NCI-H2107 (cell line): Measurements from ENCODE around the gene NLRC3.
"Not testable (repeated sequence)": the region's sequence is repeated elsewhere in the genome, so short reads cannot be mapped to it uniquely, and the experiment has no call there.

Experiments
- DNase-seq: peaks from one replicate; lab custom pipeline; 2025; lab: John Stamatoyannopoulos, UW

NLRC3 gene, protein sequence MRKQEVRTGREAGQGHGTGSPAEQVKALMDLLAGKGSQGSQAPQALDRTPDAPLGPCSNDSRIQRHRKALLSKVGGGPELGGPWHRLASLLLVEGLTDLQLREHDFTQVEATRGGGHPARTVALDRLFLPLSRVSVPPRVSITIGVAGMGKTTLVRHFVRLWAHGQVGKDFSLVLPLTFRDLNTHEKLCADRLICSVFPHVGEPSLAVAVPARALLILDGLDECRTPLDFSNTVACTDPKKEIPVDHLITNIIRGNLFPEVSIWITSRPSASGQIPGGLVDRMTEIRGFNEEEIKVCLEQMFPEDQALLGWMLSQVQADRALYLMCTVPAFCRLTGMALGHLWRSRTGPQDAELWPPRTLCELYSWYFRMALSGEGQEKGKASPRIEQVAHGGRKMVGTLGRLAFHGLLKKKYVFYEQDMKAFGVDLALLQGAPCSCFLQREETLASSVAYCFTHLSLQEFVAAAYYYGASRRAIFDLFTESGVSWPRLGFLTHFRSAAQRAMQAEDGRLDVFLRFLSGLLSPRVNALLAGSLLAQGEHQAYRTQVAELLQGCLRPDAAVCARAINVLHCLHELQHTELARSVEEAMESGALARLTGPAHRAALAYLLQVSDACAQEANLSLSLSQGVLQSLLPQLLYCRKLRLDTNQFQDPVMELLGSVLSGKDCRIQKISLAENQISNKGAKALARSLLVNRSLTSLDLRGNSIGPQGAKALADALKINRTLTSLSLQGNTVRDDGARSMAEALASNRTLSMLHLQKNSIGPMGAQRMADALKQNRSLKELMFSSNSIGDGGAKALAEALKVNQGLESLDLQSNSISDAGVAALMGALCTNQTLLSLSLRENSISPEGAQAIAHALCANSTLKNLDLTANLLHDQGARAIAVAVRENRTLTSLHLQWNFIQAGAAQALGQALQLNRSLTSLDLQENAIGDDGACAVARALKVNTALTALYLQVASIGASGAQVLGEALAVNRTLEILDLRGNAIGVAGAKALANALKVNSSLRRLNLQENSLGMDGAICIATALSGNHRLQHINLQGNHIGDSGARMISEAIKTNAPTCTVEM

DNA sequence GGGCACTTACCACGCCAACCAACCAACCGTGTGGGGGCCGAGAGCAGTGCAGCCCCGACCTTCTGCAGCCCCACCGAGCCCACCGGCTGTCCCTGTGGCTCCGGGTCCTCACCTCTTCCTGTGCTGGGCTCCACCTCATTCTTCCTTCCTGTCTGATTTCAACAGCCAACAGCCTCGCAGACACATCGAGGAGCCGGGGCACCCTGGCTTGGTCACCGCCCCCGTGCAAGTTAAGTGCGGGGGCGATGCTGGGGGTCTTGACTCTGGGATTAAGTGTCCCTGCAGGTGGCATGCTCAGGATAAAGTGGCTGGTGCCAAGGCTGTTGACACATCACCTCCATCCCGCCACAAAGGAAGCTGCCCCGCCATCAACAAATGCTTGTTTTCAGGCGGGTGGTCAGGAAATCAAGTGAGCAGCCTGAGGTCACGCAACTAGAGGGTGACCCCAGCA lies at the start of gene NLRC3:
TSS of gene NLRC3 (minus strand) at position 102 of the 451 bp plus-strand sequence. CDS start 12,367 bp downstream, outside the sequence.
- DNase-seq, result no peak

DNA sequence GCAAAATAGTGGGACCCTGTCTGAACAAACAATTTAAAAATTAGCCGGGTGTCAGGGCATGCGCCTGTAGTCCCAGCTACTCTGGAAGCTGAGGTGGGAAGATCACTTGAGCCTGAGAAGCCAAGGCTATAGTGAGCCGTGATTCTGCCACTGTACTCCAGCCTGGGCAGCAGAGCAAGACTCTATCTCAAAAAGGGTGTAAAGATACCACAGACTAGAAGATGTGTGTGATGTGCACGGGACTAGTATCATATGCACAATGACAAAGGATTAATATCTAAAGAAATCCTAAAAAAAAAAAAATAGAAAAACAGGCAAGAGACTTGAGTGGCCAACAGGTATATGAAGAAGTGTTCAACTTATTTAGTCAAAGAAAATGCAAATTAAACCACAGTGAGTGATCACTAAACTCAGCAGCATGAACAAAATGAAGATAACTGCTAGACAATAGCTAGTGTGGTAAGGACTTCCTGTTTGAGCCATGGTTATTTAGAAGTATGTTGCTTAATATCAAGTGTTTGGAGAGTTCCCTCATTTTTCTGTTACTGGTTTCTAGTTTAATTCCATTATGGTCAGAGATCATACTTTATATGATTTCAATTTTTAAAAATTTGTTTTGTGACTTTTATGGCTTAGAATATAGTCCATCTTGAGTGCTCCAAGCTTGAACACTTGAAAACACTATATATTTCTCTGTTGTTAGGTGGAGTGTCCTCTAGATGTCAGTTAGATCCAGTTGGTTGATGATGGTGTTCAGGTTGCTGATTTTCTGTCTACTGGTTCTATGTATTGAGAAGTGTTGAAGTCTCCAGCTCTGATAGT lies 48.9 kb upstream of the NLRC3 start:
- DNase-seq, result no peak

DNA sequence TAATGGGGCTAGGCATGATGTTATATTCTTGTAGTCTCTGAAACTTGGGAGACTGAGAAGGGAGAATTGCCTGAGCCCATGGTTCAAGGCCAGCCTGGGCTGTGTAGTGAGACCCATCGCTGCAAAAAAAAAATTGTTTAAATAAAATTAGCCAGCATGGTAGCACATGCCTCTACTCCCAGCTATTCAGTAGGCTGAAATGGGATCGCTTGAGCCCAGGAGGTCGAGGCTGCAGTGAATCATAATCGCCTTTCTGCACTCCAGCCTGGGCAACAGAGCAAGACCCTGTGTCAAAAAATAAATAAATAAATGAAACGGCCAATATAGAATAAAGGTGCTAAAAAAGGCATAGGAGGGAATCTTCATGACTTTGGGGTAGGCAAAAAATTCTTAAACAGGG lies 48.1 kb upstream of the NLRC3 start:
- no peak for DNase-seq

DNA sequence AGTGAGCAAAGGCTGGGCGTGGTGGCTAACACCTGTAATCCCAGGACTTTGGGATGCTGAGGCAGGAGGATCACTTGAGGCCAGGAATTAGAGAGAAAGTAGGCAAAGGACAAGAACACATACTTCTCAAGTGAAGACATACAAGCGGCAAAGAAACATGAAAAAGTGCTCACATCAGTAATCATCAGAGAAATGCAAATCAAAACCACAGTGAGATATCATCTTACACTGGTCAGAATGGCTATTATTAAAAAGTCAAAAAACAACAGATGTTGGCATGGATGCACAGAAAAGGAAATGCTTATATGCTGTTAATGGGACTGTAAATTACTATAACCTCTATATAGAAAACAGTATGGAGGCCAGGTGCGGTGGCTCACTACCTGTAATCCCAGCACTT lies 46.4 kb upstream of the NLRC3 start:
- DNase-seq, result no peak

DNA sequence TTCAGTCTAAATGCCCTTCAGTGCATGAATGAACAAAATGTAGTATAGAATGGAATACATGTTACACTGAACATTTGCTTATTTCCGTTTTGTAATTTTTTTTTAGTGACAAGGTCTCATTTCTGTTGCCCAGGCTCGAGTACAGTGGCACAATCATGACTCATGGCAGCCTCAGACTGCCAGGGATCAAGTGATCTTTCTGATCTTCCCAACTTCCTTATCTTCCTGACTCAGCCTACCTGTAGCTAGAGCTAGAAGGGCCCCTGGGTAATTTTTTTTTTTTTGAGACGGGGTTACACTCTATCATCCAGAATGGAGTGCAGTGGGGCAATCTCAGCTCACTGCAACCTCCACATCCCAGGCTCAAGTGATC lies 41.6 kb upstream of the NLRC3 start:
- no peak for DNase-seq

DNA sequence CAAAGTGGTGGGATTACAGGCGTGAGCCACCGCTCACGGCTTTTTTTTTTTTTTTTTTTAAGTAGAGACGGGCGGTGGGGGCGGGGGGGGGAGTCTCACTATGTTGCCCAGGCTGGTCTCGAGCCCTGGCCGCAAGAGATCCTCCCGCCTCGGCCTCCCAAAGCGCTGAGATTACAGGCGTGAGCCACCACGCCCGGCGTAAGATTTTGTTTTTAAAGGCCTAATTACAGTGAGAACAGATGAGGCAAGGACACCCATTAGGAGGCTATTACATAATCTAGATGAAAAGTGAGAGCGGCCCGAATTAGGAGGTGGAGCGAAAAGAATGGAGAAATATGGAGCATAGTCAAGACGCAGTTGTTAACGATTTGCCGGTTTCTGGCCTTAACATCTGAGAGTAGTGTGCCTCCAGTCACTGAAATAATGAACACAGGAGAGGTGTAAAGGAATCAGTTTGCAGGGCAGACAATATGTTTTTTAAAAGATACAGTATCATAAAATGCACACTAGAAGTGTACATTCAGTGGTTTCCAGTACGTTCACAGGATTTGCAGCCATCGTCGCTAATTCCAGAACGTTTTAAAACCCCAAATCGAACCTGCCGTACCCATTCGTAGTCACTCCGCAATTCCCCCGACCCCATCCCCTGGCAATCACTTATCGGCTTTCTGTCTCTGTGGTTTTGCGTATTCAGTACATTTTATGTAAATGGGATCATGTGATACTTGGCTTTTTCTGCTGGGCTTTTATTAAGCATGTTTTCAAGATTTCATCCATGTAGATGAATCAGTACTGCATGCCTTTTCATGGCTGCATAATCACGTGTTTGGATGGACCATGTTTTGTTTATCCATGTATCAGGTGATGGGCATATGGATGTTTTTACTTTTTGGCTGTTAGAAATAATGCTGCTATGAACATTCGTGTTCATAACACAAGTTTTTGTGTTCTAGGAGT lies 35.6 kb upstream of the NLRC3 start:
- DNase-seq, result no peak

DNA sequence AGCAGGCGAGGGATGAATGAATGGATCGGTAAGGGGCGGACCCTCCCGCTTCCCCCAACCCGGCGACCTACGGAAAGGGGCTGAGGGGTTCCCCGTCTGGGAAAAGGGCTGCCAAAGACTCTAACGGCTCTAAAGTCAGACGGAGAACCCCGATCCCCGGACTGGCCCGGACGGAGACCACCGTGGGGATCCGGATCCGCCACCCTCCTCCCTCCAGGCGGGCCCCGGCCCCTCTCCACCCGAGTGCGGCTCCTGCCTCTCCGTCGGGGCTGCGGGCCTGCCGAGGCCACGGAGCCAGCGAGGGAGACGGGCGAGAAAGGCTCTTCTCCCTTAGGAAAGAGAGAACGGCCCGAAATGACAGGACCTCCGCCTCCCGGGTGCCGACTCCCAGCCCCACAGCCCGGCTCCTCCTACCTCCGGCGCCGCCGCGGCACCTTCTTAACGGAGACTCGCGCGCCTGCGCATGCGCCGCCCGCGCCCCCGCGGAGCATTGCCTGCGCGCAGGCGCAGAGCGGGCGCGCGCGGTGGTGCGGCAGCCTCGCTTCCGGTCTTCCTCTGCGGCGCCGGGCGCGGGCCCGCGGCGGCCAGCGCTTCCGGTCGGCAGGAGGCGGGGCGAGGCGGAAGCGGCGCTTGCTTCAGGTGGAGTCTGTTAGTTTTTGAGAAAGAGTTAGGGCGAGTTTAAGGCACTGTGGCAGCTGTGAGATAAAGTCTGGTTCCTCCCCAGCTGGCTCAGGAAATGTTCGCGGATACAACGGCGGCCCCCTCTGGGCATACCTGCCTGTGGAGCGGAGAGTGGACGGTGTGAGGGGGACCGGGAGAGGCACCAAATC lies 34.2 kb upstream of the NLRC3 start, which contains the start of gene SLX4:
TSS of gene SLX4 (minus strand) at position 461 of the 830 bp plus-strand sequence. CDS start 2,642 bp downstream, outside the sequence.
- peak; percentile 89 for DNase-seq

DNA sequence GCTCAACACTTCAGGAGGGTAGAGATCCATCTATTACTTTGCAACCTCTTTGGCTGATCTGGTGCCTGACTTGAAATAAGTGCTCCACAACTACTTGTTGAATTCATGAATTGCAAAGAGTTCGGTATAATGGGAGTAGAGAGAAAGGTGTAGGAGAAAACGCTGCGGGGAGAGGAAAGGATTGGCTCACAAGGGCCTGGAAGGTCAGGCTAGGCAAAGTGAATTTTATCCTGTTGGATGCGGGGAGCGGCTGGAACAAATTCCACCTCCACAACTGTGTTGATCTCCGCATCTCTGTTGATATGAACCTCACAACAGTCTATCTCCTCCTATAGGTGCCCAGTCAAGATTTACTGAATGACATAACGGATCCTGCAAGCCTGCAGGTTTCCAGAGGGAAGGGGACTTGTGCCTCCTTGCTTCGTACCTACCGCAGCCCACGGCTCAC lies 33.5 kb upstream of the NLRC3 start:
- no peak for DNase-seq

DNA sequence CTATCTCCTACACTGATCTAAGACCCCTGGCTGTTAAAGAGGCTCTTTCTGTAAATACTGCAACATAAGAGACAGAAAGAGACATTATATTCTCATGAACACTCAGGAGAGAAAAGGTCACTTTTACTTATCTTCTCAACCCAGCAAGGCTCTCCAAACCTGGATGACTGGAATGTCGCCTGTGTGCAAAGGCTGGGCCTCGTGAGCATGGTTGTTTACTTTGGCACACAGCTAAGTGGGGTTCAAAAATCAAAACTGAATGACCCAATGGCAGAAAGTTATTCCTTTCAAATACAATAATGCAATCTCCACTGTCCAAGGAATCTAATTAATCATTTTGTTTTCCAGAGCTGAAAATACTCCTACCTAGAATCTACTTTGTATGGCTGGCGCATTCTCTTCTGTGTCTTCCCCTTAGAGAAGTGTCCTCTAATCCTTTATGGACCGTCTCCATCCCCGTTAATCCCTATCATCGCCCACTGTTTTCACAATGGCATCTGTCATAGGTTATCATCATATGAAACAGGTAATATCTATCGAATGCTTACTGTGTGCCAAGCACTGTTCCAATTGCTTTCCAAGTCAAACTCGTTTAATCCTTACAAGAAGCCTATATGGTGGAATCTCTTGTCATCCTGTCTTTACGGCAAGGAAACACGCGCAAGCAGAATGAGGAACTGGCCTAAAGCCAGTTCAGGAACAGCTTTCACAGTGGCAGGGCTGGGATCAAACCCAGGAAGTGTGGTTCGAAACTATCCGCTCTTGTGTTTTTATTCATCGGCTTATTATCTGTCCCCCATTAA lies 32.9 kb upstream of the NLRC3 start:
- no peak for DNase-seq

DNA sequence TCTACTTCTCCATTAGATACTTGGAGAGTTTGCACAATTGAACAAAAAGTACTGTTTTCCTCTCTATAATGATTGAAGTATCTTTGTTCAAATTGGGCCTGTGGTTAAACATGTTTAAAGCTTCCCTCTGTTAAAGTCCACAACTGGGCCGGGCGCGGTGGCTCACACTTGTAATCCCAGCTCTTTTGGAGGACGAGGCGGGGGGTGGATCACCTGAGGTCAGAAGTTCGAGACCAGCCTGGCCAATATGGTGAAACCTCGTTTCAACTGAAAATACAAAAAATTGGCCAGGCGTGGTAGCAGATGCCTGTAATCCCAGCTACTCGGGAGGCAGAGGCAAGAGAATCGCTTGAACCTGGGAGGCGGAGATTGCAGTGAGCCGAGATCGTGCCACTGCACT lies 31.8 kb upstream of the NLRC3 start:
- not testable (repeated sequence) for DNase-seq

DNA sequence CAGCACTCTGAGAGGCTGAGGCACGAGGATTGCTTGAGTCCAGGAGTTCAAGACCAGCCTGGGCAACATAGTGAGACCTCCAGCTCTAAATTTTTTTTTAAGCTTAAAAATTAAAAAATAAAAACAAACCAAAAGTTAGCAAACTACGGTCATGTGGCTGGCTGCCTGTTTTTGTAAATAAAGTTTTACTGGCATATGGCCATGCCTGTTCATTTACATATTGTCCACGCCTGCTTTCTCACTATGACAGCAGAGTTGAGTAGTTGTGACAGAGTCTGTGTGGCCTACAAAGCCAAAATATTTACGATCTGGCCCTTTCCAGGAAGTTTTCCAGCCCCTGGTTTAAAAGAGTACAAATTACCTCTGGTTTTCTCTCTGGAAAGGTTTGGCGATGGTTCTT lies 30.9 kb upstream of the NLRC3 start:
- no peak for DNase-seq

DNA sequence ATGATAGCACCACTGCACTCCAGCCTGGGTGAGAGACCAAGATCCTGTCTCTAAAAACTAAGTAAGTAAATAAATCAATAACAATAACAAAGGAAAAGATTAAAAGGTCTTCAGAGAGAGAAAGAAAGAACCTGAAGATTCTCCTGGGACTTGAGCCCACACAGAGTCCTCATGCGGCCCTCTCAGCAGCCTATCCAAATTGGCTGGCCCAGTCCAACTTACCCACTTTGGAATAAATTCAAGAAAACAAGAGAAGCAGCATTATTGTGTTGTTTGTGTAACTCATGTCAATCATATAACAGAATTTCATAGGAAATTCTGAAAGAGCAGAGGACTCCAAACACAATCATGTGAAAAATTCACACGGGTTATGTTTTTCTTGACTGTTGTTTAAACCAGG lies 30.4 kb upstream of the NLRC3 start:
- DNase-seq, result no peak

DNA sequence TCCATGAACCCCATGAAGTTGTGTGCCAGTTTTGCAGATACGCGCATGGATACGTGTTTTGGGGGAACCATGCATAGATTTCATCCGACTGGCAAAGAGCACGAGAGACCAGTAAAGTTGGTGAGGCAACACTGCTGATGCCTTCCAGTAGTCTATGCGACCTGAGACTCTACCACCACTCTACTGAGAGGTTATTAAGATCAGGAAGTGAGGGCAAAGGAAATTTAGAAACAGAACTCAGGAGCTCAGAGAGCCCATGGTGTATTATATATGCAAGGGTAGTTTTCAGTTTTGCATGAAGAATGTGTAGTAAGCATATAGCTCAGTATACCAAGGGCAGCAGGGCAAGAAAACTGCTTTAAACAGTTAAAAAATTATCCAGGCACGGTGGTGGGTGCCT lies 30.0 kb upstream of the NLRC3 start:
- DNase-seq, result no peak

DNA sequence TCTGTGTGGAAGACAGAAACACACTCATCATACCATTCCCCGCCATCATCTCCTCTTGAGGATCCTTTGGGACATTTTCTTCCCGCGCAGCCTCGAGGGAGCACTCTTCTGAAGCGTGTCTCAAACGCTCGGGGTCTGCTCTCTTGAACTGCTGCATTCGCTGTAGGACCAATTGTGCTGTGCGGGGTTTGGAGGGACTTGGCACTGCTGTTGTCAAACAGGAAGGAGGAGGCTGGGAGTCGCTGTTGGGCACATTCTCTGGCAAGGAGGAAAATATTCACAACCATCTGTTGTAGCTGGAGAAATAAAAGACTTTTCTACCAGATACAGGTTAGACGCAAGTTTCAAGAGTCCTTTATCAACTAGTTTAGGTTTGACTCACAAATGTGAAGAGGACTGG lies 29.2 kb upstream of the NLRC3 start:
- no peak for DNase-seq

DNA sequence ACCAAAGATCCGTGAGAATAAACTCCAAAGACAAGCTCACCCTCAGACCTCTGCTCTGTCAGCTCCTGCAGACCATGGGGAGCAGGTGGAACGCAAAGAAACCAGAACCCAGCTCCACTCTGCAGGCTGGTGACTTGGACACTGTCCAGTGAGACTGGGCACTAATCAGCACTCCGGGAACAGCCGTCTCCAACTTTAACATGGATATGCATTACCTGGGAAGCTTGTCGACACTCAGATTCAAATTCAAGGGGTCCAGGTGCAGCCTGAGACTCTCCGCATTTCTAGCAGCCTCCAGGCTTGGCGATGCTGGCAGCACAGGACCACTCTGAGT lies 25.1 kb upstream of the NLRC3 start:
- no peak for DNase-seq

DNA sequence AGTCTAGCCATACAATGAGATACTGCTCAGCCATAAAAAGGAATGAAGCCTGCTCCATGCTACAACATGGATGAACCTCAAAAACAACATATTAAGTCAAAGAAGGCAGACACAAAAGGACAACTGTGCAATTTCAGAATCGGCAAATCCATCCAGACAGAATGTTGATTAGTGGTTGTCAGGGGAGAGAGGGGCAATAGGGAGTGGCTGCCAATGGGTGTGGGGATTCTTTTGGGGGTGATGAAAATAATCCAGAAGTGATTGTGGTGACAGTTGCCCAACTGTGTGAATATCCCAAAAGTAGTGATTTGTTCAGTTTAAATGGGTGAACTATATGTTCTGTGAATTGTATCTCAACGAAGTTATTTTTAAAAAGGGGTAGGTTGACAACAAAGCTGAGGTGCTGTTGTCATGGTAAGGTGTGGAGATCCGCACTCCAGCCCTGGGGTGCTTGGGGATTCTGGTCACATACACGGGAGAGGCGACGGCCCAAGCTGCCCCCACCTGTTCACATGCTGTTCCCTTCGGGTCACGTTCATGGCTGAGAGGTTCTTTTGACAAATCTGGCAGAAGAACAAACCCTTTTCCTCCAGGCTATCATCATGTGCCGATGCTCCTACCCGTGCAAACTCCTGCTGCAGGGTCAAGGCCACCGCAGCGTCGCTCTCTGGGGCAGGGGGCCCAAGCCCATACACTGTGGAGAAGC lies 24.6 kb upstream of the NLRC3 start:
- no peak for DNase-seq

DNA sequence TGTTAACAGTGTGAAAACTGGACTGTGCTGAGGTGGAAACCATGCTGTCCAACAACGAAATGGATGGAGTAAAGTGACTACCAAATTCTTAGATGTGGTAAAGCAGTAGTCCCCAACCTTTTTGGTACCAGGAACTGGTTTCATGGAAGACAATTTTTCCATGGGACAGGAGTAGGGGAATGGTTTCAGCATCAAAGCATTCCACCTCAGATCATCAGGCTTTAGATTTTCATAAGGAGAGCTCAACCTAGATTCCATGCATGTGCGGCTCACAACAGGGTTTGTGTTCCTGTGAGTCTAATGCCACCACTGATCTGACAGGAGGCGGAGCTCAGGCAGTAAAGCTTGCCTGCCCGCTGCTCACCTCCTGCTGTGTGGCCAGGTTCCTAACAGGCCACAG lies 22.7 kb upstream of the NLRC3 start:
- DNase-seq, result no peak

DNA sequence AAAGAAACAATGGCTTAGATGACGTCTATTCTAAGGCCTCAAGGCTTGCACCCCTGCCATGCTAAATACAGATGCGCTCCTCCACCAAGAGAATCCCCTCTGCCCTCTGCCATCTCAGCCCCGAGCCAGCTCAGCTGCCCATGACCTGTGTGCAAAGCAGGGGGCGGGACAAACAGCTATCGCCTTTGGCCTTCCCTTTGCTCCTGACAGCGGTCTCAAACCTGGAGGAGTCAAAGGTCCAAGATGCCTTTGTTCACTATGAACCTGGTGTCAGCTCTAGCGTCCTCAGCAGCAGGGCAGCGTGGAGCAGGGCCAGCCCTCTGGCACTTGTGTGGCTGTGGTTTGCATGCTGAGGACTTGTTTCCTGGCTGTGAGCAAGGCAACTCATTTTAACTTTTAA lies 21.9 kb upstream of the NLRC3 start:
- DNase-seq, result no peak
